ENCODE results near the gene MORC3.

The MORC3 gene

DNA sequence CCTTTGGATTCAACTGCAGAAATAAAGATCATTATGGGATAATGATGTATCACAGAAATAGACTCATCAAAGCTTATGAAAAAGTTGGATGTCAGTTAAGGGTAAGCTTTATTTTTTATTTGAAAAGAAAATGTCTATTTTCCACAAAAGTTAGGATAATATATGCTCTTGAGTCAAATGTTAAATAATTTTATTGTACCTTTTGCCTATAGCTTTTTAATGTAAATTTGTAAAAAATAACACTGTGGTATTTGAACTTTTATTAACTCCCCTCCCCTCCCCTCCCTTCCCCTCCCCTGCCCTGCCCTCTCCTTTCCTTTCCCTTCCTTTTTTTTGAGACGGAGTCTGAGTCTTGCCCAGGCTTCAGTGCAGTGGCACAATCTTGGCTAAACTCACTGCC, 24.9 kb downstream of the MORC3 start:
- no peak overlapping the region for H3K4me3 ChIP-seq
- no peaks in the 10 kb centered on the region for H3K9me3 ChIP-seq
- no peak for TF ChIP-seq CTCF (IDR thresholded peaks at IDR 0.05)
- peaks cover 73 to 98% (median 88%) of the 10 kb centered on the region in 3 donors for H3K36me3 ChIP-seq
- no peaks in the 10 kb centered on the region for H3K27me3 ChIP-seq
- no peak overlapping the region for H3K27ac ChIP-seq
- intact Hi-C loops (cut with DNase I; ENCODE audit: low total_unique reads), result no loop called here
- H3K4me1 ChIP-seq, result no peaks in the 10 kb centered on the region
- no peak for DNase-seq

DNA sequence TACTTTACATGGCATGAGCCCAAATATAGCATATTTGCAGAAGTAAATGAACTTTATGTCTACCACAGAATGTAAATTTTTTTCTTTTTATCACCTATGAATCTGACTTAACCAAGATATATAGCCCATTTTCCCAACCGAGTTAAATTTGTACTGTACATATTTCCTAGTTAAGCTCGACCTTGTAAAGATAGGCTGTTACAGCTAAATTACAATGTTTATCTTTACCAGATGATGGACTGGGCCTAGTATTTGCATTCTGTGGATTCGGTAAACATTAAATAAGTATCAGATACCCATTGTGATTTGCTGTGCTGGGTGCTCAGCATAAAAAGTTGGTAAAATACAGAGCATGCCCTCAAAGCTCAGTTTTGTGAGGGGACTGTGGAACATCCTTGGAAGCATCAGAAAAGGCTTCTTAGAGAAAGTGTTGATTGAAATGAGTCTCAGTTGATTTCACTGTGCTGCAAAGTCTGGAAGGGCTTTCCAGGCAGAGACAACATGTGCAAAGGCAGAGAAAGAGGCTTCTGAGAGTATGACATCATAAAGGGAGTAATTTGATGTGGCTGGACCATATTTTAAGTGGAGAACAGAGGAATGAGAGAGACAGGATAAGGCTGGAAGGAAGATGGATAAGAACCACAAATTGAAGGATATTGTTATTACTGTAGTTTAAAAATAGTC, 27.4 kb downstream of the MORC3 start:
- Histone ChIP-seq H3K9me3 (no peaks in the 10 kb centered on the region), H3K36me3 (peaks cover 58 to 90% (median 87%) of the 10 kb centered on the region in 3 donors), H3K27ac (no peak overlapping the region), H3K27me3 (no peaks in the 10 kb centered on the region), H3K4me3 (no peak overlapping the region), H3K4me1 (peaks cover 0 to 4% (median 0%) of the 10 kb centered on the region in 4 donors)
- DNase-seq, result no peak
- intact Hi-C loops (cut with DNase I; ENCODE audit: low total_unique reads), result no loop called here
- TF ChIP-seq CTCF (IDR thresholded peaks at IDR 0.05), result no peak

DNA sequence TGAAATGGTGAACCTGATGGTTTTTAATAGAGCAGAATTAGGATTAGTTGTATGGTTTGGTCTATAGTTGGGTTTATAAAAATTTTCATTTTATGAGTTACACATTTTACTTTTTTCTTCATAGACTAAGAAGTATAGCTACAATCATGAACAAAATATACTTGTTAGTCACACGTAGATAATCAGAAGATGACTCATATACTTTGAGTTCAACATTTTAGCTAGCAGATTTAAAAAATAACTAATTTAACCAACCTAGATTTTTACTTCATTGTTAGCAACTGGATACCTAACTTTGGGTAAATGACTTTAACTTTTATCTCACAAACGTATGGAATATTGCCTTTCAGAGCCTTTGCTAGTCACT, 27.9 kb downstream of the MORC3 start:
- TF ChIP-seq CTCF (IDR thresholded peaks at IDR 0.05), result no peak
- H3K27me3 ChIP-seq, result no peaks in the 10 kb centered on the region
- intact Hi-C loops (cut with DNase I; ENCODE audit: low total_unique reads), result no loop called here
- no peak overlapping the region for H3K27ac ChIP-seq
- no peaks in the 10 kb centered on the region for H3K9me3 ChIP-seq
- DNase-seq, result no peak
- H3K4me3 ChIP-seq, result no peak overlapping the region
- H3K4me1 ChIP-seq, result peaks cover 0 to 4% (median 0%) of the 10 kb centered on the region in 4 donors
- peaks cover 55 to 90% (median 85%) of the 10 kb centered on the region in 3 donors for H3K36me3 ChIP-seq

DNA sequence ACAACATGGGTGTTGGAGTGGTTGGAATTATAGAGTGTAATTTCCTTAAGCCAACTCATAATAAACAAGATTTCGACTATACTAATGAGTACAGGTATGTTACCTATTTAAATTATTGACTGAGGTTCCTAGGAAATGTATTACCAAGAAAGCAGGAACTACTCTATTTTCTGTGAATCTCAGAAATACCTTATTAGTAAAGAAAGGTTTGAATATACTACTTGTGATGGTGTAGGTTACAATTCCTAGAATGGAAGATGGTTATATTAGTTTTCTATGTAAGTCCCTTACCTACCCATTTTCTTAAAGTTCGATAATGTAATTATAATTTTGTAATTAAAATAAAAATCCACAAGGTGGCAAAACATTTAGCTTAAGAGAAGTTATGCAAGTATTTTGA, 29.3 kb downstream of the MORC3 start:
- TF ChIP-seq CTCF (IDR thresholded peaks at IDR 0.05), result no peak
- no peaks in the 10 kb centered on the region for H3K27me3 ChIP-seq
- H3K9me3 ChIP-seq, result no peaks in the 10 kb centered on the region
- intact Hi-C loops (cut with DNase I; ENCODE audit: low total_unique reads), result no loop called here
- DNase-seq, result no peak
- H3K36me3 ChIP-seq, result peaks cover 55 to 83% (median 73%) of the 10 kb centered on the region in 3 donors
- H3K4me1 ChIP-seq, result peaks cover 0 to 4% (median 0%) of the 10 kb centered on the region in 4 donors
- H3K4me3 ChIP-seq, result no peak overlapping the region
- no peak overlapping the region for H3K27ac ChIP-seq

DNA sequence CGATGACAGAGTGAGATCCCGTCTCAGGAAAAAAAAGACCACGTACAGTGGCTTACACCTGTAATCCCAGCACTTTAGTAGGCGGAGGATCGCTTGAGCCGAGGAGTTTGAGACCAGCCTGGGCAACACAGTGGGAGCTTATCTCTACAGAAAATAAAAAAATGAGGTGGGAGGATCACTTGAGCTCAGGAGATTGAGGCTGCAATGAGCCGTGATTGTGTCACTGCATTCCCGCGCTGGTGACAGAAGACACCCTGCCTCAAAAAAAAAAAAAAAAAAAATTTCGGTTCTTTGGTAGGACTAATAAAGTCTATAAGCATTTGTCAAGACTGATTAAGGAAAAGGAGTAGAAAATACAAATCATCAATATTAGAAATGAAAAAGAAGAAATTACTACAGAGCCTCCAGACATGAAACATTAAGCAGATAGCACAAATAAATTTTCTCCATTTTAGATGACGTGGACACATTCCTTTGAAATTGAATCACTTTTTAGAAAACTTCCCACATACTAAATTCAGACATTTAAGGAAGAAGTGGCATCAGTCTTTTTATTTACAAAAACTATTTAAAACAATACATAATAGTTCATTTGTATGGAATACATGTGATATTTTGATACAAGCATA, 30.4 kb downstream of the MORC3 start:
- no peak overlapping the region for H3K4me3 ChIP-seq
- no peaks in the 10 kb centered on the region for H3K9me3 ChIP-seq
- no peak for DNase-seq
- peaks cover 44 to 83% (median 74%) of the 10 kb centered on the region in 3 donors for H3K36me3 ChIP-seq
- H3K27me3 ChIP-seq, result no peaks in the 10 kb centered on the region
- peaks cover 0 to 4% (median 0%) of the 10 kb centered on the region in 4 donors for H3K4me1 ChIP-seq
- peak overlapping the region in 1 of 2 donors; percentile 2 for H3K27ac ChIP-seq
- no peak for TF ChIP-seq CTCF (IDR thresholded peaks at IDR 0.05)
- intact Hi-C loops (cut with DNase I; ENCODE audit: low total_unique reads), result no loop called here
